Left colon (tissue), 2 donors: ENCODE measurements around the gene CNOT4. TPM values are rescaled to one million over a fixed set of nuclear protein-coding genes. Genes with fewer than 3 reads are reported as not detected.

Experiments used
- ATAC-seq: fragments of 200-7000 bp; cut with Tn5 transposase; one replicate; pipeline ENCODE4 v1.9.1; 2020; ENCODE audit warnings: mild to moderate bottlenecking, moderate library complexity
- DNase-seq, 2 donors: peaks; one replicate each; pipeline ENCODE4 v3.0.0-alpha.2; 2020
- intact Hi-C, 2 donors: fragments of 100-400 bp; cut with DNase I in 1 of 2; cut with micrococcal nuclease in 1 of 2; formaldehyde crosslinking; loops; one replicate each; pipeline versions ENCODE4 v1.11.2 to v1.14.0; 2022; cut with DNase I, micrococcal nuclease
- total RNA-seq, 2 donors: library from RNA; stranded (reverse); fragmentation: NEBNext Ultra II Directional; extraction: Animal tissue kit (Norgen Biotek cat#: 25700); gene quantifications; one replicate each; pipeline ENCODE4 v1.2.1, GENCODE V29; 2021
- donor health status: DM: no; HTN: no; CAD: no.
- donor health status: DM: yes; HTN: yes; CAD: no.

CNOT4 gene
- total RNA-seq, 2 donors from 2014 or later: 17.4 to 21.0 TPM

DNA sequence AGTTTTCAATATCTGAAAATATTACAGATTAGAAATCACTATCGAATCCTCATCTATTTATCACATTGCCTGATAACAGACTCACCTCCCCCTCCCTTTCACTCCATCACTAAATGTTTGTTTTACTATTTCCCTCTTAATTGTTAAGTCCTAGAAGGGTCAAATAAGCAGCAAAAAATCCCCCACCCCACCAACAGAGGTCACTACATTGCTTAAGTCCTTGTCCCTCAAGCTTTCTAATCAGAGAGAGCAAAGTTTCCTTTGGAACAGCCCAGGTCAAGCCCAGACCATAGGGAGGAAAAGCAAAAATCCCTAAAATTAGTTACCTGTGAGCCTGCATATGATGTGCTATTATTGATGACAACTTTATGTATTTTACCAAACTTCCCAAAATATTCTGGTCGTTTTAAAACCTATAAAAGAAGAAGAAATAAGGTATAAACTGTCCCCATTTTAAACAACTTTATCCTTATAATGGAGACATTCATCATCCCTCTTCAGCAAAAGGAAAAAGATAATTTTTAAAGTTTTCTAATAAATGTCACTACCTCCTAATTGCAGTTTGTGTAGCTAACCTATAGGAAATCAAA lies 95.0 kb downstream of the CNOT4 start:
- ATAC-seq: peak; percentile 50
- peak in 1 of 2 donors; percentile 25 for DNase-seq
- intact Hi-C loops: no loop called here

DNA sequence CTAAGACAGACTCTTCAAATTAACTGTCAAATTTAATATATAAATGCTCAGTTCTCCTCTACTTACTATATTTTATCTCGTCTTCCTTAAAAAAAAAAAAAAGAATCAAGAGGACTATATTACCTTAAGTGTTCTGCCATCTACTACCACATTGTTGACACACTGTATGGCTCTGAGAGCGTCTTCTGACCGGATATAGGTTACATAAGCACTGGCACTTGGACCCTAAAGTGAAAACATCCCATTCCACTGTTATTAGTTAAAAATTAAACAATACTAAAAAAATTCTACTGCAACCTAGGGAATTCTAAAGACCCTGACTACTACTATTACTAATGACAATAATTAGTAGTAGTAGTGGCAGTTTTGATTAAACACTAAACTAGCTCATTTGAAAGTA lies 95.7 kb downstream of the CNOT4 start:
- ATAC-seq: no peak
- intact Hi-C loops: no loop called here
- no peak for DNase-seq

DNA sequence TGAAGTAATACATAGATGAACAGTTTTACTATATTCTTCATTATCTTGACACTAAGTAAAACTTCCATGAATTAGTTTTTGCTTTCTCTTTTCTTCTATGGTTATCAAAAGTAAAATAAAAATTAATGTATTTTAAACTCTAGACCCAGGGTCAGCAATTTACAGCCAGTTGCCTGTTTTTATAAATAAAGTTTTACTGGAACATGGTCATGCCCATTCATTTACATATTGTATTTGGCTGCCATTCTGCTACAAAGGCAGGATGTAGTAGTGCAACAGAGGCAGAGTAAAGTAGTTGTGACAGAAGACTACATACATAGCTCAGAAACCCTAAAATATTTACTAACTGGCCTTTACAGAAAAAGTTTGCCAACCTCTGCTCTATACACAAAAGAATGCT lies 98.8 kb downstream of the CNOT4 start:
- DNase-seq (no peak), ATAC-seq (no peak)
- intact Hi-C loops: no loop called here

DNA sequence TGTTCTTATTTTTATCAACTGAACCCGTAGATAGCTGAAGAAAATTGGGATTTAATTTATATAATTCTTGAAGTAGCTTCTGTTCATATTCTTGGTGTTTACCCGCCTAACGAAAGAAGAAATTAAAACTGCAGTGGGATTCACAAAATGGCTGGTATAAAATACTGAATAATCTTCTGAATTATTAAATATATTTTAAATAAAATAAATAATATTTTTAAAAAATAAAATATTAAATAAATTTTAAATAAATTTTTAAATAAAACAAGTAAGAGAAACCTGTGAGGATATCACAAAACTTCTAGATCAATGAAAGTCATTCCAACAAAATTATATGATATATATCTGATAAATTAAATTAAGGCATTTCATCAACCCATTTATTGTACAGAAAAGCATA lies 99.4 kb downstream of the CNOT4 start:
- no peak for ATAC-seq
- DNase-seq: no peak
- intact Hi-C loops: no loop called here

DNA sequence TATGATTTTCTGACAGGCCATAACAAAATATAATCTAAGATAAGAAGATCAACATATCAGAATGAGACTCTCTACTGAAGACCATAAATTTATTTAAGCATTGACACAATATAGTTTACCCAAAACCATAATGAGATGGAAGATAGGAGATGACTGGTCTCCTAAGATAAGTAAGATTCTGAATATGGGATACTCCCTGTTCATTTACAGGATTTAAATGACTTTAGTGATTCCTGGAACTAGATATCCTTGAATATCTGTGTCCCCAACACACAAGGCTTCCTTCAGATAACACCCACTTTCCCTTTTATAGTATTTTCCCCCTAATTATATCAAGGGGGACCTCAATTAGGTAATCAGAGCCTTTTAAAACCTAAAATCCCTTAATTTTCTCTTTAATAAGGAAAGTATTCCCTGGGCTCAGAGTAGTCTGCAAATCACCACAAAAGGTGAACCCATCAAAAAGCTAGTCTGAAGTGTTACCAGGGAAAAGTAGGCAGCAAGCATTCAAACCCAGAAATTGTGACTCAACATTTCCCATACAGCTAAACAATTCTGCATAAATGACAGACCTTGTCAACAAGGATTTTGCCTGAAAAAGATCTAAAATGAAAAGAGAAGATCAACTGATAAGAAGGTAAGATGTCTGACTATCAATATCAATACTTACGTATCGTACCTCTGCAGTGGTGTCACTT lies 99.9 kb downstream of the CNOT4 start:
- ATAC-seq (no peak), DNase-seq (no peak)
- intact Hi-C loops: no loop called here

DNA sequence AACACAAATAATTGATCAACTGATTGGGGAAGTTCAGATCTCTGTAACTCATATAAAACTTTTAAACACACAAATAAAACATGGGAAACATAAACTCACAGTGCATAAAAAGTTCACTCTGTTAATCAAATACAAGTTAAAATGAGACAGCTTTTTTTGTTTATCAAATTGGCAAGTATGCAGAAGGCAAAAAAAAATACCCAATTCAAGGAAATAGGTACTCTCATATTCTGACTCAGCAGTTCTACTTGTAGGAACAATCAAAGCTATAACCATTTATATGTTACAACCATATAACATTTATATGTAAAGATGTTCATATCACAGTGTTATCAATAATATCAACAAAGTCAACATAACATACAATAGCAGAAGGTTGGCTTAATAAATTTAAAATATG lies 102.0 kb downstream of the CNOT4 start:
- intact Hi-C loops: no loop called here
- ATAC-seq (no peak), DNase-seq (no peak)

DNA sequence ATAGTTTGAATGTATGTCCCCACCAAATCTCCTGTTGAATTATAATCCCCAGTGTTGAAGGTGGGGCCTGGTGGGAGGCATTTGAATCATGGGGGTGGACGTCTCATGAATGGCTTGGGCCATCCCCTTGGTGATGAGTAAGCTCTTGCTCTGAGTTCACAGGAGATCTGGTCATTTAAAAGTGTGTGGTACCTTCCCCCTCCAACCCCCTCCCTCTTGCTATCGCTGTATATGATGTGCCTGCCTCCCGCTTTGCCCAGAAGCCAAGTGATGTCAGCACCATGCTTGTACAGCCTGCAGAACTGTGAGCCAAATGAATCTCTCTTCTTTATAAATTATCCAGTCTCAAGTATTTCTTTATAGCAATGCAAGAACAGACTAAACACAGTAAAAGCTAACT lies 103.0 kb downstream of the CNOT4 start:
- DNase-seq (no peak), ATAC-seq (no peak)
- intact Hi-C loops: no loop called here

DNA sequence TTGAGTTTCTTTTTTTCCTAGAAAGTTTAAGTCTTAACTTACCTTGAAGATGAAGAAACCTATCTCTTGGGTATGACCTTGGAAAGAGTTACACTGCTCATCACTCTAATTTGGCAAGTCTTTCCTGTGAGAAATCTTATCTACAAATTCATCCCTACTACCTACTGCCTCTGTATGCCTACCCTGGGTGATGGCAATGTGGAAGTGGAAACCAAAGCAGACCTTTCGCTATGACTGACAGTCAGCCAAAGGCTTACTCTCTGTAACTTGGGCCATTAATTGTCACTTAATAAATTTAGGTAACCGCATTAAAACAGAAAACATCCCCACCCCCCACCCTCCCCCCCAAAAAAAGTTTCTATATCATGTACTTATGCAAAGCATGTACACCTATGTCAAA lies 103.9 kb downstream of the CNOT4 start:
- DNase-seq: no peak
- intact Hi-C loops: no loop called here
- no peak for ATAC-seq

DNA sequence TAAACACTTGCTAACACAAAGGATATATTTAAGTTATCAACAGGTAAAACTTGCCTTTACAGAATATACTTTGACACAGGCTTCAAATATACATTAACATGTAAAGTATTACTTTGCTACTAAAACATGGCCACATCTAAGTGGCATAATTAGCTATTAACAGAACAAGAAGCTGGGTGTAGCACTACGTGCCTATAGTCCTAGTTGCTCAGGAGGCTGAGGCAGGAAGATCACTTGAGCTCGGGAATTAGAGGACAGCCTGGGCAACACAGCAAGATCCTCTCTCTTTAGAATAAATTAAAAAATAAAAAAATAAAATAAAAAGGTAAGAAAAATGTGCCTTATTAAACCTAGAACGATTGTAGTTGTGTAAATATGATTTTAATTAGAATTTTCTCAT lies 106.6 kb downstream of the CNOT4 start:
- intact Hi-C loops: no loop called here
- no peak for ATAC-seq
- no peak for DNase-seq

DNA sequence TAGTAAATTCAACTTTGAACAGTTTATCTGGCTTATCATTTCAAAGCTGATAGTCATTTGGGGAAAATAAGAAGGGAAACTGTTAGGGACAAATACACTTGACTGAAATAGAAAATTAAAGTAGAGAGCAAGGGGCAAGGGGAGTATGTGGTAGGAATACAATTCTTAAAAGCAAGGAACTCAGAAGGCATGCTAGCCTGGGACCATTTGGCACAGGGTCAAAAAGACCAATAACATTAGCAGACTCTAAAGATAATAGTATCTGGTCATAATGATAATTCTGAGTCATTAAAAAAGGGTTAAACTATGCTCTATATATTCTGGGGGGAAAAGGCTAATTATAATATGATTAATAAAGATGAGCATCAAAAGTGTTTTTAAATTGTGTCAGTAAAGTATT lies 112.2 kb downstream of the CNOT4 start:
- intact Hi-C loops: no loop called here
- ATAC-seq (no peak), DNase-seq (no peak)

DNA sequence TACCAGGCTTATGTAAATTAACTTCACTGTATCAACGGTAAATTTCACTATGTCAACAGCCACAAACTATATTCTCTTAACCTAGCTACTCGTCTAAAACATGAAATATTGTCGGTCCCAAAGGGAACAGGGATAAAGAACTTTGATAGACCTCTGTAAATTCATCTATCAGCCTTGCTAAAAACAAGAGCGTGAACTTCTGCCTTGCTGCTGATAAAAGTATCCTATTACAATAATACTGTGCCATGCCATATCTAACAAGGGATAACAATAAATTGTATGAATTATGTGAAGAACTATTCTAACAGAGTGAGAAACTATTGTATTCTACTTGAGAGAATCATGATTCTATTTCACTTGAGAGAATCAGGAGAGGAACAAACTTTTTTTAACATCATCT lies 117.2 kb downstream of the CNOT4 start:
- DNase-seq (no peak), ATAC-seq (no peak)
- intact Hi-C loops: no loop called here

DNA sequence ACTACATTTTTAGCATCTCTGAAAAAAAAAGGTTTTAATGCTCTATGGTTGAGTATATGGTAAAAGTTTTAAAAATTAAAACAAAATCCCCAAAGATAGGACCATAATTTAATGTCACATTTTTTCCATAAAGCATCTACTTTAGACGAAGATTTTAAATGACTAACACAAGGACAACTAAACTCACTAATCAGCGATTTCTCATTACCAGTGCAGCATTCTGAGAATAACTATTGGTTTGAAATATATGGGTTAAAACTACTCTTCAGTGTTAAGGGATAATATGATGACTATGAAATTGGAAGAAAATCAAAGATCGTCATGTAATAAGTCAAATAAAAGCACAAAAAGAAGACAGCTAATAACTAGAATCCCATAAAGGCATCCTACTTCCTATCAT lies 118.4 kb downstream of the CNOT4 start:
- ATAC-seq: no peak
- no peak for DNase-seq
- intact Hi-C loops: no loop called here

DNA sequence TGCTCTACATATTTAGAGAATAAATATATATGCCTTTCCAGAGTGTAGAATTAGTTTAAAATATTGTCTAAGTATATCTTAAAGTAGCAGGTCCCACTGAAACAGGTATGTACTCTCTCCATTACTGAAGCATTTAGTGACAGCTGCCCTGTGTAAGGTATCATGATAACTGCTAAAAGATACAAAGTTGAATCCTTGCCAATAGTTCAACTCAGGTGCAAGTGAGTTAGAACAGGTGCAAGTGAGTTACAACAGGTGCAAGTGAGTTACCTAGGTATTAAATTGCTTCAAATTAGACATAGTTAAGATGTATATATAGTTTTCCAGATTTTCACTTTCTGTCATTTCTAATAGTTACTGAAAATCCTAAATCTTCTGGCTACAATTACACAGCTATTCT lies 119.1 kb downstream of the CNOT4 start:
- intact Hi-C loops: no loop called here
- DNase-seq (no peak), ATAC-seq (peak; percentile 32)

DNA sequence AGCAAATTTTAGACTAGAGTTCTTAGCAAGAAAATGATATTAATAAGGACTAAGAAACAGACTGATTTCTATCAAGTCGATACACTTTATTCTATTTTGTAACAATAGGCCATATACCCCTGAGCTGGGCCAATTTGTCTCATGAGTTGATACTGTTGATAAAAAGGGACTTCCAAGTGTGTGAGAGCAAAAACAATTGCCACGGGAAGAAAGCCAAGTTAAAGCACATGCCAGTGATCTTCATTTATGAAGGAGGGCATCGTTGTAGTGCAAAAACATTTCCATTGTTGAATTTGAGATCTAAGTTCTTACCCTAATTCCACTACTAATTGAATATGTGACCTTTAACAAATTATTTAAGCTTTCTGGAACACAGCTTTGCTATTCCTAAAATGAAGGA lies 119.9 kb downstream of the CNOT4 start:
- DNase-seq (no peak), ATAC-seq (no peak)

DNA sequence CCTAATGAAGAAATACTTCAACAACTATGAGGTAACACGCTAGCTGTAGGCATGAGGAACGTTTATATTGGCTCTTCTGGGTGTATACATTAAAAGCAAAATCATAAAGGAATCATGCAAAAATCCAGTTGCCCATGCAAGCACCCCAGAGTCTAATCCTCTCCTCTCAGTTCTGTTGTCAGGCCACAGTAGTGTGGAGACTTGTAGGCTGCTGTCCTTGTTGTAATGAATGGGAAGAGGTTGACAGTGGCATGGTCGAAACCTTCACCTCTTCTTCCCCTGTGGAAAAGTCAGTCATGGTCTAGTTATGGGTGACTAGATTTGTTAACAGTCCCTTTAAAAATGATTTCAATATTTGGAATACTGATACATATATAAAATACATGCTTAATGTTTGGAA lies 121.3 kb downstream of the CNOT4 start:
- intact Hi-C loops: no loop called here
- no peak for ATAC-seq
- DNase-seq: no peak

More for the DNA sequence above, 119.9 kb downstream of the CNOT4 start:
- intact Hi-C loops: no loop called here

DNA sequence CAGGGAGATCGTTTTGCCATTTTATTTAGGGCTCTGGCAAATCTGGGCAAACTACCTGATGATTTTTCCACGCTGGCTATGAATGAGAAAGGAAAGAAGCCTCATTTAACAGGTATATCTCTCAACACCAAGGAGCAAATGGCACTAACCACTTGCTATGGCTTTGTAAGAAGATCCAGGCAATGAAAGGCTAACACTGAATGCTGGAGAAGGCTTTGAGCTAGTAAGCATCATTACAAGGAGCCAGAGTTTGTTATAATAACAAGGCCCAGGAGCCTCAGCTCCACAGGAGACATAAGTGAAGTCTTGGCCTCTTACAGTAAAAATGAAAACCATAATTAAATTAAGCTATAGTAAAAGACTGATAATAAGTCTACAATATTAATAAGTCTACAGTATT lies 123.1 kb downstream of the CNOT4 start:
- ATAC-seq (no peak), DNase-seq (no peak)
- intact Hi-C loops: no loop called here

DNA sequence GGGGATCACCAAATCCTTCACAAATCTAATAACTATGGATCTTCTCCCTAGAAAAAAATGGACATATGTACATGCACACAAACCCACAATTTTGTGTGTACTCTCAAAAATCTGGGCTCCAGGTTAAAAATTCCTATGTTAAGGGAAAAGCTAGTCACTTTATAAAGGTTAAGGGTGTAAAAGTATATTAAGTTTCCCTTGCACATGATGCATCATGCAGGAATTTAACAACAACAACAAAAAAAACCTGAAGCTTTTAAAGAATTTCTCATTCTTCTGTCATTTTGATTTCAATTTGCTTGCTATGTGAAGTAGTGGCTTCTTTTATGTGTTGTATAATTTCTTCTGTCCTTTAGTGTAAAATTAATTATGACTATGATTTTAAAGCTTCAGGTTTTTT lies 123.7 kb downstream of the CNOT4 start:
- intact Hi-C loops: no loop called here

DNA sequence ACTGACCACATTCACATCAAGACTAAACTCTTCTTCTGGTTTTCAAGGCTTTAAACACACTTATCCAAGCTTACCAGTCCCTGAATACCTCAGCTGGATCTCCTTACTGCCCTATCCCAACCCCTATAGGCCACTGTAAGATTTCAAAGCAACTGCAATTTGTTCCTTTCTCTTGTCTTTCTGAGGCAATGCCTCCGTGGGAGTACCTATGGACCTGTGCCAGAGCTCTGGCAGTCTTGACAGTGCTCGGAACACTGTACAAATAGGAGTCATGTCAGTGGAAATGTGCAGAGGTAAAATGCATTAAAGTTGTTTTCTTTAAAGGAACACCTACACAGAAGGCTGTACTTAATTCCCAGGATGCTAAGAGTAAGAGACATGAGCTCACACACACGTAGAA lies 124.7 kb downstream of the CNOT4 start:
- DNase-seq: no peak
- intact Hi-C loops: no loop called here
- no peak for ATAC-seq

More for the DNA sequence above, 123.7 kb downstream of the CNOT4 start:
- DNase-seq: no peak
- no peak for ATAC-seq

DNA sequence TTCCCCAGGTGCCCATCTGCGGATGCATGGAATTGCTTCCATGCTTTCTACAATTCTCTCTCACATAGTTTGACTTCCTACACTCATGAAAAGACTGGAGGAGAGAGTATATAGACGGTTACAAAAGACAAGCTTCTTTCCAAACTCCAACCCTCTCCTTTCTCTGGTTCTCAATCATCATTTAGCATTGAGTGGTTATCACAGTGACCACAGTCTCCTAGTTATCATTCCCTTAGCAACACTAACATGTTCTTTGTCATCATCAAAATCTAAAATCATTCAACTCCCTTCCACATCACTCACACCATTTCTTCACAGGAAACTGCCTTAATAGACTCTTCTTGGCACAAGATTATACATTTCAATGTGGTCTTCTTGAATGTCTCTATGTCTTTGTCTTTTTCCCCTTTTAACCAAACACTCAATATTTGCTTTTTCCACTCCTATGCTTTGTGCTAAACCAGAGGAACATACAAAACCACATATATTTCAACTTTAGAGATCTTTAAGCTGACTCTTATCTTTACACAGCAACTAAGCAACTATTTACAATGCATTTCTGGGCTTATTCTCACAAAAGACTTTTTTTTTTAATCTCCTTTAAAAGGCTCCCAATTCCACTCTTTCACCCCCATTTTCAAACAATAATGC lies 126.3 kb downstream of the CNOT4 start:
- no peak for ATAC-seq
- no peak for DNase-seq
- intact Hi-C loops: no loop called here

DNA sequence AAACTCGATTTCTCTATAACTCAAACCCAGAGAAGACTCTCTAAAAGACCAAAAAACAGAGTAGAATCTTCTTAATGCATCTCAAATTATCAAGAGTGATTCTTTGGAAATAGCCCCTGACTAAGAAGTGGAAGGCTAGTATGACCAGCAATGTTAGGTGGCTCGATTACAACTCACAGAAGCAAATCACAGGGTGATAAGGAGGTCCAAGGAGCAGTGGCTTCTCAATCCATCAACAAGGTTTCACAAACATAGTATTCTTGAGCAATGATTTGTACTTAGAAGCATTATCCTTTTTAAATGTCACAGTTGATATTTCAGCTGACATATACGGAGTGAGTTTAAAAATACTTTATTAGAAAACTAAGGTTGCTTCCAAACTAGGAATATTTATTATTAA lies 127.7 kb downstream of the CNOT4 start:
- no peak for DNase-seq
- ATAC-seq: no peak
- intact Hi-C loops: no loop called here

DNA sequence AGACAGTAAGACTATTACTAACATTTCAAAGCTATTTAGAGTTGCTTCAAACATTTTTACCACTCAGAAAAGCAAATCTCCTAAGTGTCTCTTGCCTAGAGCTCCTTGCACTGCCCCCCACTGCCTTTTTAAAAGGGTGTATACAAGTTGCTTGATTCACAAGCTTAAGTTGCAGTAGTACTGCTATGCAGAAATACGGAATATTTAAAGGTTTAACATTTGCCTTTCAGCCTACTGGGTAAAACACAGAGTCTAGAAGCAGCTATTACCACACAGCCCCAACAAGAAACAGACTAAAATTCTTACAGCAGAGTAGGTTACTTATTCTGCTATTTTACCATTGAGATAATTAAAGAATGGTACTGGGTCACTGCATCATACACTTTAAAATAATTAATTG lies 128.5 kb downstream of the CNOT4 start:
- DNase-seq (no peak), ATAC-seq (no peak)
- intact Hi-C loops: no loop called here
